GM03348 (cell line): ENCODE data around the gene UHRF1.
A peak's percentile ranks its signal among the peaks of the same experiment; 100 is the strongest.
"Not testable (repeated sequence)": the region's sequence is repeated elsewhere in the genome, so short reads cannot be mapped to it uniquely, and the experiment has no call there.

Experiments
- DNase-seq: peaks from one replicate; pipeline ENCODE4 v3.0.0; 2012; ENCODE audit warnings: low spot score

UHRF1 gene

DNA sequence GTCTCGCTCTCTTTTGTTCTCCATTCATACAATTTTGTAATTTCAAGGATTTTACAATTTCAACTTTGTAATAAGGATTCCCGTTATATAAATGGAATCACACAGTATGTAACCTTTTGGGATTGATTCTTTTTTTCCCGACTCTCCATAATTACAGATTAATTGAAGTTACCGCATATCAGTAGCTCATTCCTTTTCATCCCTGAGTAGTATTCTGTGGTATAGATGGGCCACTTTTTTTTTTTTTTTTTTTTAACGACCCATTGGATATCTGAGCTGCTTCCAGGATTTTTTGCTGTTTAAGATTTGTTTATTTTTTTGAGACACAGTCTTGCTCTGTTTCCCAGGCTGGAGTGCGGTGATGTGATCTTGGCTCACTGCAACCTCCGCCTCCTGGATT is 27.8 kb downstream of the UHRF1 start:
- DNase-seq: no peak

DNA sequence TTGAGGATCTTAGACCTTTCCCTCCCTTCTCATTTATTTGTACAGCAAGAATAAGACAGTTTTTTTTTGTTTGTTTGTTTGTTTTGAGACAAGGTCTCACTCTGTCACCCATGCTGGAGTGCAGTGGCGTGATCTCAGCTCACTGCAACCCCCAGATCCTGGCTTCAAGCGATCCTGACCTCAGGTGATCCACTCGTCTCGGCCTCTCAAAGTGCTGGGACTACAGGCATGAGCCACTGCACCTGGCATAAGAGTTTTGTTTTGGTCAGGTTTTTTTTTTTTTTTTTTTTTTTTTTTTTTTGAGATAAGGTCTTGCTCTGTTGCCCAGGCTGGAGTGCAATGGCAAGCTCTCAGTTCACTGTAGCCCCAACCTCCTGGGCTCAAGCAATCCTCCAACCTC is 29.2 kb downstream of the UHRF1 start:
- DNase-seq: not testable (repeated sequence)

DNA sequence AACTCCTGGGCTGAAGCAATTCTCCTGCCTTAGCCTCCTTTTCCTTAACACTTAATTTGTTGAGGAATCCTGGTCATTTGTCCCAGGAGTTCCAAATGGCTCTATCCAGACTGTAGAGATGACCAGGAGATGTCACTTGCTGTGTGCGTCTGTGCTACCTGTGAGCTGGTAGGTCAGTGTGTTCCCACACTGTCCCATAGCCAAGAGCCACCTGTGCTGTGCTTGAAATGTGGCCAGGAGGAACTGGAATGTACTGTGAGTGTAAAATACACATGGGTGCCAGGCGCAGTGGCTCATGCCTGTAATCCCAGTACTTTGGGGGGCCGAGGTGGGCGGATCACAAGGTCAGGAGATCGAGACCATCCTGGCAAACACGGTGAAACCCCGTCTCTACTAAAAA is 30.2 kb downstream of the UHRF1 start:
- no peak for DNase-seq

DNA sequence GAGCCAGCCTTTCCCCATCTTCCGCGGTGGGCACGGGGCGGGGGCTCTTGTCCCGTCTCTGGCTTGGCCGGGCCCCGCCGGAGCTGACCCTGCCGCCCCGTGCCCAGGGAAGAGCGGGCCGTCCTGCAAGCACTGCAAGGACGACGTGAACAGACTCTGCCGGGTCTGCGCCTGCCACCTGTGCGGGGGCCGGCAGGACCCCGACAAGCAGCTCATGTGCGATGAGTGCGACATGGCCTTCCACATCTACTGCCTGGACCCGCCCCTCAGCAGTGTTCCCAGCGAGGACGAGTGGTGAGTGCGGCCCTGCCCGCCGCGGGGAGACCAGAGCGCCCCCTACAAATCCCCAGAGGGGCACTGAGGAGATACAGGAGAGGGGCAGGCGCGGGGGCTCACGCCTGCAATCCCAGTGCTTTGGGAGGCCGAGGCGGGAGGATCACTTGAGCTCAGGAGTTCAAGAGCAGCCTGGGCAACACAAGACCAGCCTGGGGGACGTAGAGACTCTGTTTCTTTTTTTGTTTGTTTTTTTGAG is 32.4 kb downstream of the UHRF1 start:
- DNase-seq: not testable (repeated sequence)

DNA sequence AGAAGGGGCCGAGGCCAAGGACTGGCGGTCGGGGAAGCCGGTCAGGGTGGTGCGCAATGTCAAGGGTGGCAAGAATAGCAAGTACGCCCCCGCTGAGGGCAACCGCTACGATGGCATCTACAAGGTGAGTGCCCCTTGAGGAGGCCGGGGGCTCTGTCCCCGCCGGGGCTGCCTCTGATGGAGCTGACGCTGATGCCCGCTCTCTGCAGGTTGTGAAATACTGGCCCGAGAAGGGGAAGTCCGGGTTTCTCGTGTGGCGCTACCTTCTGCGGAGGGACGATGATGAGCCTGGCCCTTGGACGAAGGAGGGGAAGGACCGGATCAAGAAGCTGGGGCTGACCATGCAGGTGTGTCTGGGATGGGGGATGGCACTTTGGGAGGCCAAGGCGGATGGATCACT is 41.3 kb downstream of the UHRF1 start:
- not testable (repeated sequence) for DNase-seq

DNA sequence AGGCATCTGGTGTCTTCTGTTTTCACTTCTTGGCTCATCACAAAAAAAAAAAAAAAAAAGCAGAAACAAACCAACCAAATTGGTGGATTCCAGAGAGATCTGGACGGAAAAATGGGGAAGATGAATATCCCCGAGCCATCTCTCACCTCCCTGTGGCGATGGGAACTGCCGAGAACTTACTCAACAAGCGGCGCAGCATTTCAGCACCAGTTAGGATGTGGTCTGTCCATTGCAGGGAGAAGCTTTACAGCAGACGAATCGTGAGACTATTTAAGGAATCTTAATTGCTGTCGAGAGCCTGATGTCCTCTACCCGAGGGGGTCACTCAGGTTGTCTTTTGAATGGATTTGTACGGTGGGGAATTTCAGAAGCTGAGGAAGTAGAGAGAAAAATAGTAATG is 42.4 kb downstream of the UHRF1 start:
- no peak for DNase-seq

DNA sequence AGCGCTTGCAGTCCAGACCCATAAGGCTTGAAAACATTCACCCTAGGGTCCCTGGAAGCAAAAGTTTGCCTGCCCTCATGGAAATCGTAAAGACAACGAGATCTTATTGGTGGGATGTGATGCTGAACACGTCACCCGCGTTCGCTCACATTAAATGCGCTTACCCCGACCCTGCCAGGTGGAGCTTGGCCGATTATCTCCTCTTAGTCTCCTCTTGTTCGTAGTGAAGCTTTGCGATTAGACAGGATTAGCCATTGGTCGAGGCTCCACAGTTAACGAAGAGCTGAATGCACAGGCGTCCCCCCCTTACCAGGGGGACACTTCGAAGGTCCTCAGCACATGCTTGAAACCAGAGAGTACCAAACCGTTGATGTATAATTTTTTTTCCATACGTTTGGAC is 43.6 kb downstream of the UHRF1 start:
- no peak for DNase-seq

DNA sequence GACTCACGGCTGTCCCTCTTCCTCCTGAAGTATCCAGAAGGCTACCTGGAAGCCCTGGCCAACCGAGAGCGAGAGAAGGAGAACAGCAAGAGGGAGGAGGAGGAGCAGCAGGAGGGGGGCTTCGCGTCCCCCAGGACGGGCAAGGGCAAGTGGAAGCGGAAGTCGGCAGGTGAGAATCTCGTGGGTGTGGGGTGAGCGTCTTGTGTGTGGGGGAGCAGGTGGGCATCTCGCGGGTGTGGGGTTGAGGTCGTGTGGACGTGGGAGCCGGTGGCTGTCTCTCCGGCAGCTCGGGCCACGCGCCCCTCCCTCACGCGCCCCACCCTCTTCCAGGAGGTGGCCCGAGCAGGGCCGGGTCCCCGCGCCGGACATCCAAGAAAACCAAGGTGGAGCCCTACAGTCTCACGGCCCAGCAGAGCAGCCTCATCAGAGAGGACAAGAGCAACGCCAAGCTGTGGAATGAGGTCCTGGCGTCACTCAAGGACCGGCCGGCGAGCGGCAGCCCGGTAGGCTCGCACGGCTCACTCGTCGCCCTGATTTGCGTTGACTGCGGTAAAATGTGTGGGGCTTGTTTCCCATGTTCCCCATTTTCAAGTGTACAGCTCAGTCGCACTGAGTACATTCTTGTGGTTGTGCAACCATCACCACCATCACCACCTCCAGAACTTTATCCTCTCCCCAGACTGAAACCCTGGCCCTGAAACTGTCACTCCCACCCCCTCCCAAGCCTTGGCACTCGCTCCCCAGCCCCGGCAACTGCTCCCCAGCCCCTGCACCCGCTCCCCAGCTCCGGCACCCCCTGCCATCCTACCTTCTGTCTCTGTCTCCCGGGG is 45.2 kb downstream of the UHRF1 start:
- not testable (repeated sequence) for DNase-seq

DNA sequence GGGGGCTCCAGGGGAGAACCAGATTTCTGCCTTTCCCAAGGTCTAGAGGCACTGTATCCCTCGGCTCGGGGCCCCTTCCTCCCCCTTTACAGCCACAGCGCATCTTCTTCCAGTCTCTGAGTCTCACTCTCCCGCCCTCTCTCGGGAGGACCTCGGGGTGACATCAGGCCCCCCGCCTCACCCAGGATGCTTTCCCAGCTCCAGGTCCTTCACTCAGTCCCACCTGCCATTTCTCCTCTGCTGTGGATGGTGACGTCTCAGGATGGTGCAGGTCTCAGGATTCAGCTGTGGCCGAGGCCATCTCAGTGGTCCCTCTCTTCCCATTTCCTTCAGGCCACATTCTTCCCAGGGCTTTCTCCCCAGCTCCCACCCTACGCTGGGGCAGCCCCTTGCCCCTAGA is 46.0 kb downstream of the UHRF1 start:
- DNase-seq: no peak

DNA sequence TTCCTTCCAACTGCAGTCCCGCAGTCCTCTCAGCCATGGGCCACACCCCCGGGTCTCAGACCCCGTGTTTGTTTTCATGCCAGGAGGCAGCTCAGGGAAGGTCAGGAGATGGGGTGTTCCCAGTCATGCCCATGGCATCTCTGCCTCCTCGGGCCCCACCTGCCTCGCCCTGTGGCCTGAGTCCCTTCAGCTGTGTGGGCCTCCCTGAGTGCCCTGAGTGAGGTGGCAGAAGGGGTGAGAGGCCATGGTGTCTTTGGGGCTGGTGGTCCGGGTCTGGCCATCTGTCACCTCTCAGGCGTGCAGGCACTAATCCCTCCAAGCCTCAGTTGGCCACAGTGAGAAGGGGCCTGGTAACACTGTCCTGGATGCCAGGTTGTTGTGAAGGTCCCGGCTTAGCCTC is 48.7 kb downstream of the UHRF1 start:
- DNase-seq: no peak

DNA sequence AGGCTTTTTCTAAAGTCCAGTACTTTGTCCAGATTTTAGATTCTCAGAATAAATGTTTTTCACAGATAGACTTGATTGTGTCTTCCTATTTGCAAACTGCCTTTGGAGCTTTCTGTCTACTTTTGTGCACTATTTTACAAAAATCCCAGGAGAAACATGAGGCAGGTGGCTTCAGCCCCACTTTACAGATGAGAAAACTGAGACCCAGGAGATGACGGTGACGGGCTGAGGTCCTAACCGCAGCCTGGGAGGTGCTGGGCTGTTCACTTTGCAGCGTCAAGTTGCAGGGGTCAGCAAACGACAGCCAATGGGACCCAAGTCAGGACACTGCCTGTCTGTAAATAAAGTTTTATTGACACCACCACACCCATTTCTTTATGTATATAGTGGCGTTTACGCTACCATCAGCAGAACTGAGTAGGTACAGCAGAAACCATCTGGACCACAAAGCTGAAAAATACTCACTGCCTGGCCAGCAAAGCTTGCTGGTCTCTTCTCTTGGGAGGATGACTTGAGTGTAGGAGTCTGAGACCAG is 52.9 kb downstream of the UHRF1 start:
- no peak for DNase-seq

DNA sequence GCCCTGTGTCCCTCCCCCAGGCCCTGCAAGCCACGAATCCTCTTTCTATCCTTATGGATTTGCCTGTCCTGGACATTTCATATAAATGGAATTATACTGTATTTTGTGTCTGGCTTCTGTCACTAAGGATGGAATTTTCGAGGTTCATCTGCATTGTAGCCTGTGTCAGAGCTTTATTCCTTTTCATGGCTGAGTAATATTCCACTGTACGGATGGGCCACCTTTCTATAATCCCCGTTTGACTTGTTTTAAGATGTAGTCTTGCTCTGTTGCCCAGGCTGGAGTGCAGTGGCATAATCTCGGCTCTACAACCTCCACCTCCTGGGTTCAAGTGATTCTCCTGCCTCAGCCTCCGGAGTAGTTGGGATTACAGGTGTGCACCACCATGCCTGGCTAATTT is 55.8 kb downstream of the UHRF1 start:
- no peak for DNase-seq

DNA sequence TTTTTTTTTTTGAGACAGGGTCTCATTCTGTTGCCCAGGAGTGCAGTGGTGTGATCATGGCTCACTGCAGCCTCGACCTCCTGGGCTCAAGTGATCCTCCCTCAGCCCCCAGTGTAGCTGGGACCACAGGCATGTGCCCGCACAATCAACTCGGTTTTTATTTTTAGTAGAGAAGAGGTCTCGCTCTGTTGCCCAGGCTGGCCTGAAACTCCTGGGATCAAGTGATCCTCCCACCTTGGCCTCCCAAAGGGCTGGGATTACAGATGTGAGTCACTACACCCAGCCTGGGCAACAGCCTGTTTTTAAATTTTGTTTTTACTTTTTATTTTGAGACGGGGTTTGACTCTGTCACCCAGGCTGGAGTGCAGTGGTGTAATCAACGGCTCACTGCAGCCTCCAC is 57.3 kb downstream of the UHRF1 start:
- no peak for DNase-seq

DNA sequence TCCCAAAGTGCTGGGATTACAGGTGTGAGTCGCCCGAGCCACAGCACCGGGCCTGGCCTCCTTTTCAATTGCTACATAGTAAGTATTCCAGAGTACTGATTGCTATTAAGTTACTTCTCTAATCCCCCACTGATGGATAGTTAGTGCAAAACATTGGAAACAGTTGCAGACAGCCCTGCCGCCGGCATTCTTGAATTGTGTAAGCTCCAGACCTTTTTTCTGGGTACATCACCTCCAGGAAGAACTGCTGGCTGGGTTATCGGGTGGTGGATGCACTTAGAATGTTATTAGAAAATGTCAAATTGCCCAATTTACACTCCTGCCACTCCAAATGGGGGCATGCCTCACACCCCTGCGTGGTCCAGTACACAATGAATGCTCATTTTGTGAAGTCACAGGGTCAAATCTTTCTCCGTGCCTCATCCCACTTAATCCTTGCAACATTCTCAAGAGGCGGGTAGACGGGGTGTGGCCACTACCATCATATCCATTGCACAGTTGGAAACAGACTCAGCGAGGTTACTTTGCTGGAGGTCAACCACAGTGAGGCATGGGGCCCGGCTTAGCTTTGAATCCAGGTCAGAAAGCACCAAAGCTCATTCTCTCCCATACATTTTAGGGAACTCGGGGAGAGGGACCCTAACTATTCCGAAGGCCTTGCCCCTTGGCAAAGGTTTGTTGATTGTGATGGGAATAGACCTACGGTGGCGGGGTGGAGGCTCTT is 58.6 kb downstream of the UHRF1 start:
- peak; percentile 25 for DNase-seq

DNA sequence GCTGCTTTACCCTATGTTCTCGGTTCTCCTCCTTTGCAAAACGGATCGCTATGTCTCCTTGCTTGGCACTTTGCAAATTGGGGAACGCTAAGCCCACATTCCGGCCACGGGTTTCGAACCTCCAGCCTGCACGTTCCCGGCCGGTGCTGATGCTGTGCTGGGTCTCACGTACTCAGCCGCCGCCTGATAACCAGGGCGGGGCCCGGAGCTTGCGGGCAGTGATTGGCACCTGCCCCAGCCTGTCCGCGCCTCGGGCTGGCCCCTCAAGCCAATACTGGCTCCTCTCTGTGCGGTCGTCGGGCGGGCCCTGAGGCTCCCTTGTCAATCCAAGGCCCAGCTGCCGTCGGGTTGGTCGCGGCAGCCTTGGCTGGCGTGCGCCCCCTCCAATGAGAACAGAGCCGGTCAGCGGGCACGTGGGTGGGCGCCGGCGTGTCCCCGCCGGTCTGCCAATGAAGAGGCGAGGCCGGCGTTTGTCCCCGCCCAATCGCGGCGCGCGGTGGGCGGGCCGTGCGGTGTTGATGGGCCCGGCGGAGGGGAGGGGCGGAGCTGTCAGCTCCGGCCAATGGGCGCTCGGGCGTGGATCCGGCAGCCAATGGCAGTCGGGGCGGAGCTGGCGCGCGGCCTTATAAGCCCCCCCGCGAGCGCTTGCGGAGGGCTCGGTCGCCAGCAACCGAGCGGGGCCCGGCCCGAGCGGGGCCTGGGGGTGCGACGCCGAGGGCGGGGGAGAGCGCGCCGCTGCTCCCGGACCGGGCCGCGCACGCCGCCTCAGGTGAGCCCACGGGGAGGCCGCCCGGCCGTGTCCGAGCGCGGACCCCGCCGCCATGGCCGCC is 59.4 kb downstream of the UHRF1 start, which contains the start of gene KDM4B:
TSS of gene KDM4B (plus strand) at position 652 of the 830 bp plus-strand sequence. CDS start 63,778 bp downstream, outside the sequence.
- DNase-seq: peak; percentile 100

DNA sequence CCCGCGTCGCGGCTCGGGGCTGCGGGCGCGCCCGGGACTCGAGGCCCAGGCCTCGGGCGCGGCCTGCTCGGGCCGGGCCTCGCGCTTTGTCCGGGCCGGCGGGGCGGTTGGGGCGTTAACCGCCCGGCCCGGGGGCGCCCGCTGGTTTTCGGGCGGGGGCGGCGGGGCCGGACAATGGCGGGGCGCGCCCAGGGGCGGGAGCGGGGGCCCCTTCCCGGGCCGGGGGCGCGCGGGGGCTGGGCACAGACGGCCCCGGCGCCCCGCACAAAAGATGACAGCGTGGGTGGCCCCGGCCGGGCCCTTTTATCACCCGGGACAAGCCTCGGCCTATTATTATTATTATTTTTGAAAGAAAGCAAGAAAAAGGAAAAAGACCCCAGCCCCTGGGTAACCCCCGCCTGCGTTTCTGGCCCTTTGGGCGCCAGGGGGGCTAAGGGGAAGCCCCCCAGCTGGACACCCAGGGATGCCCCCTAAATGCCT is 60.0 kb downstream of the UHRF1 start:
- DNase-seq: no peak

DNA sequence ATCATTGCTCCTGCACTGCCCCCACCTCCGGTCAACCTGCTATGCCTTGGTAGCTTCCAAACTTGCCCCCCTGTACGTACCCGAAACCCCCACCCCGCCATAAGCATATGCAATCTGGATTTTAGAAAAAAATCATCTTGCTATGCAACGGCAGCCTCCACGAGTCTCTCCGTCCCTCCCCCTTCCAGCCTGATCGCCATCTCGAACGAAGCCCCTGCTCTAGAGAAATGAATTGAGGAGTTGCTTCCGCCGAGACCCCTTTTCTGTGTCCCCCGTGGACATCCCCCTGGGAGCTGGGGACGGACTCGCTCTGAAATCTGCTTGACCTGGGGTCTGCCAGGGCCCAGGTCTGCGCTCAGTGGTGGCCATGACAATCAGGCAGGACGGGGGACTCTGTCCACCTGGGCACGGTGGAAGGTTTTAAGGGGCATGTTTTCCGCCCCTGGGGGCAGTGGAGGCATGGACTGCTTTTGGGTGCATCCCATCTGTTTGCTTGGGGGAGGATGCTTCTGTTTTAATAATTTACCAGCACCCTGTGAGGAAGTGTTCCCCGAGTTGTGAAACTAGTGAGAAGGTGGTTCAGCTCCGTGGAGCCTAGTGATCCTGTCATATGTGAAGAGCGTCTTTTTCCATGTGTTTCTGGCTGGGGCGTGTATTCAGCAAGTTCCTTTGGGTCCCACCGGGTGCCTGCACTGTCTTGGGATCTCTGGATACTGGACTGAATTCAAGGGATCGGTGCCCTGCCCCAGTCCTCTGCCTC is 60.7 kb downstream of the UHRF1 start:
- DNase-seq: no peak

DNA sequence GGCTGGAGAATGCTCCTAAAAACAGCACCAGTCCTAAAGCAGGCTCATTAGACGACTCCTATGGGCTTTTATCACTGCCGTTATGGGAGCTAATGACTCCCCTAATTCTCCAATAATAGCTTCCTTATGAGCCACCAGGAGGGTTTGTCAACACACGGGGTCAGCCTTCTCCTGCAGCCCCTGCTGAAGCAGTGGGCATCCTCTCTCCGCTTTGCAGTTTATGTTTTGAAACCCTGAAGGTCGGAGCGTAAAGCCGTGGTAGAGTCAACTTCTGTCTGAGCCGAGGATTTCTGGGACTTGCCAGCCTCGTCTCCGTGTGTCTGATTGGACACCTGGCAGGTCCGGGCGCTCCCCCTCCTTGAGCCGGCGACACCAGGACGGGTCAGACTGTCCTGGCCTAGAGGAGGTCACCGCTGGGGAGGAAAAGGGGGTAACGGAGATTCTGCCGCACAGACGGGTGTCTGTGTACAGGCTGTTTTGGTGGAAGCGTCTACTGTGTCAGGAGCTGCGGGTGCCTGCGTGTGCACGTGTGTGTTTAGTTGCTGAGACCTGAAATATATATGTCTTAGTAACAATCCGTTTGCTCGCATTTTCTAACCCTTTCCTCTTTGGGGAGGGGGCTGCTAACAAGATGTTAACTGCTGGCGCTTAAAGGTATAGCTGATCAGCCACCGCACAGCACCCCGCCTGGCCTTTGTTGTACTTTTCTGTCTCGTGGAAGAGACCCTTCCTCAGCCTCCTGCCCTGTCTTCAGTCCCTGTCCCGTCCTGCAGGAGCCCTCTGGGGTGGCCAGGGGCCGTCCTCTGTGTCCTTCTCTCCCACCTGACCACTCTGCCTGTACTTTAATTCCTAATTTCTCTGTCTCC is 61.5 kb downstream of the UHRF1 start:
- DNase-seq: peak; percentile 27

DNA sequence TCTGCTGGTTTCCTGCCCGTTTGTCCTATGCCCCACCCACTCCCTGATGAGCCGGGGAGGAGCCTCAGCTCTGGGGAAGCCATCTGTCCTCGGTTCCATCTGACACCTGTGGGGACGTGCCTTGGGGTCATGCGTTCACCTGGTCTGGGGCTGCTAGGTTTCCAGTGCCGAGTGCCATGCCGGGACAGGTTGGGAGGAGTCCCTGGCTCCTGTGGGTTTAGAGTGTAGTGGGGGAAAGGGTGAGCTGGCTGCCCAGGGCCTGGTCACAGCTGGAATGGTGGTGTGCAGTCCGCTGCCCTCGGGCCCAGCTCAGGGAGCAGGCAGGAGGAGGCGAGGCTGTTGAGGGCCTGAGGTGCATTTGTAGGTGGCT is 62.1 kb downstream of the UHRF1 start:
- peak; percentile 68 for DNase-seq
